Tibial artery (tissue), 4 donors: ENCODE measurements around the gene IFT81.

Experiments used
- DNase-seq, 2 donors: peaks; one replicate each; pipeline ENCODE4 v3.0.0-alpha.2; 2019
- H3K27ac ChIP-seq, 2 donors: fragments of 200-600 bp; sonication (generic) in 1 of 2; 1 replicate in 1 of 2; 2 replicates in 1 of 2; pipeline ENCODE4 v1.5.1; 2018 to 2019; ENCODE audit warnings: mild to moderate bottlenecking in 1 of 2
- H3K27me3 ChIP-seq, 2 donors: fragments of 200-600 bp; sonication (generic) in 1 of 2; one replicate each; pipeline versions ENCODE4 v1.5.1 to v1.6.0; 2016 to 2019
- H3K36me3 ChIP-seq, 3 donors: fragments of 200-600 bp; sonication (generic) in 2 of 3; one replicate each; pipeline ENCODE4 v1.5.1; 2016 to 2019; ENCODE audit warnings: mild to moderate bottlenecking in 2 of 3
- H3K4me1 ChIP-seq, 4 donors: fragments of 200-600 bp; sonication (generic) in 2 of 4; 1 replicate in 3 of 4; 2 replicates in 1 of 4; pipeline ENCODE4 v1.5.1; 2016 to 2019
- H3K4me3 ChIP-seq, 2 donors: fragments of 200-600 bp; sonication (generic) in 1 of 2; 1 replicate in 1 of 2; 2 replicates in 1 of 2; pipeline ENCODE4 v1.5.1; 2018 to 2019; ENCODE audit warnings: mild to moderate bottlenecking in 2 of 2
- H3K9me3 ChIP-seq, 3 donors: fragments of 200-600 bp; sonication (generic) in 1 of 3; one replicate each; pipeline ENCODE4 v1.5.1; 2016 to 2019
- intact Hi-C: fragments of 100-400 bp; cut with DNase I; formaldehyde crosslinking; loops from one replicate; pipeline ENCODE4 v1.15.0; 2023; ENCODE audit warnings: low total_unique reads
- TF ChIP-seq, protein P1 (sequence below), 2 experiments: fragments of 200-600 bp in 1 of 2; fragments of 450-650 bp in 1 of 2; IDR thresholded peaks; one replicate each; pipeline ENCODE4 v1.5.1; 2017 to 2019; ENCODE audit warnings: antibody characterized with exemption in 2 of 2, mild to moderate bottlenecking in 1 of 2, moderate library complexity in 1 of 2

IFT81 gene

DNA sequence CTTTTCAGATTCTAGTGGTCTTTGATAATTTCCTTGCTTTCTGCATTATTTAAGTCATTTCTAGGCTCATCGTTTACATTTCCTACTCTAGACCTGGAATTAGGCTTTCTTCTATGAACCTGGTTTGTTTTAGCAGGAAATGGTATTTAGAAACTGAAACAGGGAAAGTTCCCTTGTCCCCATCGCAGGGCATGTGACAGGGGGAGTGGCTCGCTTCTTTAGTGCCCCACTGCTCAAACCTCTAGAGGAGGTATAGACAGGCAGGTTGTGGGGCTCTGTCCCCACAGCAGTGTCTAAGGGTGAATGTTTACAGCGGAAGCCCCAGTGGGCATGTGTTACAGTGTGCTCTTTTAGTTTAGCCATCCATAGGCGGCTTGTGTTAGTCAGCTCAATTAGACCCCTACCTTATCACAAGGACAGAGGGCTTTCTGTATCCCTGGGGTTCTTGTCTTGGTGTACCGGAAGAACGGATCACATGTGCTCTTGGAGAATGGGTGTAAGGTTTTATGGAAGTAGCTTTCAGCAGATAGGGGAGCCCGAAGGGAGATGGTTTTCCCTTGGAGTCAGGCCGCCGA, 25.0 kb downstream of the IFT81 start:
- Histone ChIP-seq H3K4me1 (no peaks in the 10 kb centered on the region), H3K9me3 (no peaks in the 10 kb centered on the region), H3K27ac (no peak overlapping the region), H3K36me3 (peaks cover 23 to 79% (median 52%) of the 10 kb centered on the region in 3 donors), H3K4me3 (no peak overlapping the region), H3K27me3 (no peaks in the 10 kb centered on the region)
- no peak for DNase-seq
- intact Hi-C loops = no loop called here
- TF ChIP-seq, protein P1, sequence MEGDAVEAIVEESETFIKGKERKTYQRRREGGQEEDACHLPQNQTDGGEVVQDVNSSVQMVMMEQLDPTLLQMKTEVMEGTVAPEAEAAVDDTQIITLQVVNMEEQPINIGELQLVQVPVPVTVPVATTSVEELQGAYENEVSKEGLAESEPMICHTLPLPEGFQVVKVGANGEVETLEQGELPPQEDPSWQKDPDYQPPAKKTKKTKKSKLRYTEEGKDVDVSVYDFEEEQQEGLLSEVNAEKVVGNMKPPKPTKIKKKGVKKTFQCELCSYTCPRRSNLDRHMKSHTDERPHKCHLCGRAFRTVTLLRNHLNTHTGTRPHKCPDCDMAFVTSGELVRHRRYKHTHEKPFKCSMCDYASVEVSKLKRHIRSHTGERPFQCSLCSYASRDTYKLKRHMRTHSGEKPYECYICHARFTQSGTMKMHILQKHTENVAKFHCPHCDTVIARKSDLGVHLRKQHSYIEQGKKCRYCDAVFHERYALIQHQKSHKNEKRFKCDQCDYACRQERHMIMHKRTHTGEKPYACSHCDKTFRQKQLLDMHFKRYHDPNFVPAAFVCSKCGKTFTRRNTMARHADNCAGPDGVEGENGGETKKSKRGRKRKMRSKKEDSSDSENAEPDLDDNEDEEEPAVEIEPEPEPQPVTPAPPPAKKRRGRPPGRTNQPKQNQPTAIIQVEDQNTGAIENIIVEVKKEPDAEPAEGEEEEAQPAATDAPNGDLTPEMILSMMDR (IDR thresholded peaks at IDR 0.05) = no peak

DNA sequence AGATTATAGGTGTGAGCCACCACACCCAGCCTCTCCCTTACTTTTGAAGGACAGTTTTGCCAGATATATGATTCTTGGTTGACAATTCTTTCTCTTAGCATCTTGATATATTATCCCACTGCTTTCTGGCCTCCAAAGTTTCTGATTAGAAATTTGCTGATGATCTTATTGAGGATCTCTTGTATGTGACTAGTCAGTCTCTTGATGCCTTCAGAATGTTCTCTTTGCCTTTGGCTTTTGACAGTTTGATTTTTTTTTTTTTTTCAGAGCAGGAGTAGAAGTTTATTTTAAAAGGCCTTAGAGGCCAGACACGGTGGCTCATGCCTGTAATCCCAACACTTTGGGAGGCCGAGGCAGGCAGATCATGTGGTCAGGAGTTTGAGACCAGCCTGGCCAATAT, 32.6 kb downstream of the IFT81 start:
- H3K4me3 ChIP-seq = no peak overlapping the region
- DNase-seq = no peak
- peaks cover 0 to 14% (median 12%) of the 10 kb centered on the region in 3 donors for H3K9me3 ChIP-seq
- H3K36me3 ChIP-seq = peaks cover 49 to 70% (median 60%) of the 10 kb centered on the region in 3 donors
- H3K4me1 ChIP-seq = peaks cover 0 to 6% (median 0%) of the 10 kb centered on the region in 4 donors
- H3K27me3 ChIP-seq = no peaks in the 10 kb centered on the region
- TF ChIP-seq, protein P1 (IDR thresholded peaks at IDR 0.05) = no peak
- intact Hi-C loops = no loop called here
- no peak overlapping the region for H3K27ac ChIP-seq

DNA sequence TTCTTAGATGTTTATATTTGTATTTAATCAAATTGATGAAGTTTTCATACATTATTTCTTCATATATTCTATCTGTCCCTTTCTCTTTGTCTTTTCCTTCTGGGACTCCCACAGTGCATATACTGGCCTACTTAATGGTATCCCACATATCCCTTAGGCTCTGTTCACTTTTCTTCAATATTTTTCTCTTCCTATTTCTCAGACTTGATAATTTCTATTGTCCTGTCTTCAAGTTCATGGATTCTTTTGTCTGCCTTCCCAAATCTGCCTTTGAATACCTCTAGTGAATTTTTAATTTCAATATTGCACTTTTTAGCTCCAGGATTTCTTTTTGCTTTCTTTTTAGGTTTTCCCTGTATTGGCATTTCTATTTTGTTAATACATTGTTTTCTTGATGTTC, 33.4 kb downstream of the IFT81 start:
- DNase-seq = no peak
- peaks cover 0 to 14% (median 12%) of the 10 kb centered on the region in 3 donors for H3K9me3 ChIP-seq
- H3K27ac ChIP-seq = no peak overlapping the region
- intact Hi-C loops = no loop called here
- H3K4me1 ChIP-seq = peaks cover 0 to 6% (median 0%) of the 10 kb centered on the region in 4 donors
- H3K27me3 ChIP-seq = no peaks in the 10 kb centered on the region
- TF ChIP-seq, protein P1 (IDR thresholded peaks at IDR 0.05) = no peak
- H3K4me3 ChIP-seq = no peak overlapping the region
- H3K36me3 ChIP-seq = peaks cover 46 to 68% (median 60%) of the 10 kb centered on the region in 3 donors

DNA sequence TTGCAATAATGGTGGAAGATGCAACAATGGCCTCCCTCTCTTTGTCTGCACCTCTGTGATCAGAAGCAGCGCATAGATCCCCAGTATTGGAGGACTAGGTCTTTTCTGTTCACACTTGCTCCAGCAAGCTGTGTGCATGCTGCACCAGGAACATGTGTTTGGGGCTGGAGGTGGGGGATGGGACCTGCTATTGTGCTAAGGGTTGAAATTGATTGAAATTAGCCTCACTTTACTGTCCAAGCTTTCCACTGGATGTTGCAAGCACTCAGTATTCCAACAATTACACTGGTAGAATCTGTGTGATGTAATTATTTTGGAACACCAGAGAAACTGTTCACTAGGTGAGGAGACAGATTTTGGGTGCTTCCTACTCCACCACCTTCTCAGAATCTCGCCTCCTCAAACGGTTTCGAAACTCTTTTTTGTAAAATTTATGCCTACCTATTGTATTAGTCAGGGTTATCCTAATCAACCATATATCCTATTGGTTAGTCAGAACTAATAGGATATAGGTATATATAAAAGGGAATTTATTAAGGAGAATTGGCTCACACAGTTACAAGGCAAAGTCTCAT, 35.6 kb downstream of the IFT81 start:
- no peak overlapping the region for H3K27ac ChIP-seq

DNA sequence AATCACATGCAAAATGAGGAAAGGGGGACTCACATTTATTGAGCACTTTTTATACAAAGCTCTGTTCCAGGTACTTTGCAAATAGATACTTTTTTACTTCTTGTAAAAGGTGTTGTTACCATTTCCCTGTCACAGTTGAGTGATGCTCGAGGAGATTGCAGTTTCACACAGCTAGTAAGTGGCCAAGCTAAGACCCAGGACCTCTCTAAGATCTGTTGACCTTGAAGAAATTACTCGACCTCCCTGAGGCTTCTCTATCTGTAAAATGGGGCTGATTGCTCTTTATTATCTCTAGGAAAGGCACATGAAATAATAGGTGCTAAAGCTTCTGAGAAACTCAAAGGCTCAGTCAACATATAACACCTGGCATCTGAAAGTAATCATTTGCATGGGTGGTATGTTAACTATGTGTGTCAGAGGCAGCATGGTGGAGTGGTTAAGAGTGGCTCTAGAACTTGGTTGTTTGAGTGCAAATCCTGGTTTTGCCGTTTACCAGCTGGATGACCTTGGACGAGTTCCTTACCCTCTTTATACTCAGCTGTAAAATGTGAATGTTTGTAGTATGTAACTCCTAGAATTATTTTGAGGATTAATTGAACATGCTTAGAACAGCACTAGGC, 41.5 kb downstream of the IFT81 start:
- no peak overlapping the region for H3K27ac ChIP-seq
- H3K27me3 ChIP-seq = no peaks in the 10 kb centered on the region
- TF ChIP-seq, protein P1 (IDR thresholded peaks at IDR 0.05) = no peak
- peaks cover 9 to 41% (median 15%) of the 10 kb centered on the region in 3 donors for H3K36me3 ChIP-seq
- no peak for DNase-seq
- no peaks in the 10 kb centered on the region for H3K9me3 ChIP-seq
- no peak overlapping the region for H3K4me3 ChIP-seq
- H3K4me1 ChIP-seq = peaks cover 0 to 2% (median 0%) of the 10 kb centered on the region in 4 donors
- intact Hi-C loops = no loop called here

More for the DNA sequence above, 35.6 kb downstream of the IFT81 start:
- intact Hi-C loops = no loop called here
- peaks cover 0 to 6% (median 0%) of the 10 kb centered on the region in 4 donors for H3K4me1 ChIP-seq
- H3K27me3 ChIP-seq = no peaks in the 10 kb centered on the region
- peaks cover 0 to 14% (median 12%) of the 10 kb centered on the region in 3 donors for H3K9me3 ChIP-seq
- H3K4me3 ChIP-seq = no peak overlapping the region
- TF ChIP-seq, protein P1 (IDR thresholded peaks at IDR 0.05) = no peak
- H3K36me3 ChIP-seq = peaks cover 41 to 60% (median 54%) of the 10 kb centered on the region in 3 donors
- DNase-seq = no peak
